HepG2 (cell line): ENCODE data around the gene TGM1. TPM values are rescaled to one million over a fixed set of nuclear protein-coding genes. Genes with fewer than 3 reads are reported as not detected.

Experiments
- ATAC-seq: fragments of 200-7000 bp; cut with Tn5 transposase; 3 replicates; pipeline ENCODE4 v1.9.1; 2020; ENCODE audit warnings: mild to moderate bottlenecking, moderate library complexity
- Bru-seq: library from RNA; stranded (reverse); fragments of 400-500 nt; gene quantifications from one replicate; lab custom pipeline; 2021; lab: Mats Ljungman, UMichigan
- BruChase-seq, 2 experiments: library from RNA; stranded (reverse); fragments of 400-500 nt; gene quantifications; one replicate each; lab custom pipeline; 2021; lab: Mats Ljungman, UMichigan
- BruUV-seq: library from RNA; stranded (reverse); fragments of 400-500 nt; replicated peaks from 2 replicates; lab custom pipeline; 2021; lab: Mats Ljungman, UMichigan
- CTCF ChIA-PET: fragments of 300-600 bp; formaldehyde crosslinking; extraction: SDS; loops from one replicate; lab custom pipeline; 2021; ENCODE audit warnings: low total read pairs, inconsistent platforms, low intra/inter-chr PET ratio; lab: Yijun Ruan, JAX
- POLR2A ChIA-PET: fragments of 350-600 bp; sonication (Branson Sonifier 250); formaldehyde crosslinking; loops from one replicate; lab custom pipeline; 2020; ENCODE audit warnings: antibody characterized with exemption, inconsistent platforms; lab: Yijun Ruan, JAX
- DNase-seq: peaks from one replicate; pipeline ENCODE4 v3.0.0-alpha.2; 2015; ENCODE audit warnings: low spot score
- FAIRE-seq: peaks from 3 replicates; lab custom pipeline; 2011; peaks lifted over from hg19 to GRCh38; lab: Jason Lieb, UNC
- H2AFZ ChIP-seq: one replicate; pipeline ENCODE4 v1.6.1; 2011; ENCODE audit warnings: low read length, inconsistent platforms
- H3K27ac ChIP-seq: fragments of 300-600 bp; 3 replicates; pipeline ENCODE4 v1.8.0; 2011; ENCODE audit warnings: mixed run types, mild to moderate bottlenecking, mixed read lengths, low read length, inconsistent platforms; ENCODE audit not compliant: insufficient read depth; ENCODE audit errors: extremely low read length
- H3K27me3 ChIP-seq, 2 experiments: fragments of 200-600 bp in 1 of 2; 2 replicates in 1 of 2; 3 replicates in 1 of 2; pipeline versions ENCODE4 v1.6.0 to v1.8.0; 2011; ENCODE audit warnings: low read length in 2 of 2, mild to moderate bottlenecking in 2 of 2, moderate library complexity in 2 of 2, inconsistent platforms in 1 of 2; ENCODE audit not compliant: insufficient read depth in 2 of 2, control insufficient read depth in 1 of 2
- H3K36me3 ChIP-seq, 2 experiments: fragments of 200-600 bp in 1 of 2; replicated peaks in 1 of 2; 2 replicates in 1 of 2; 3 replicates in 1 of 2; pipeline versions ENCODE4 v1.5.1 to v1.8.0; 2011; ENCODE audit warnings: low read length in 2 of 2, inconsistent platforms in 1 of 2; ENCODE audit not compliant: insufficient read depth in 2 of 2, control insufficient read depth in 1 of 2
- H3K4me1 ChIP-seq: 2 replicates; pipeline ENCODE4 v1.5.1; 2012; ENCODE audit warnings: low read length, inconsistent platforms; ENCODE audit not compliant: insufficient read depth
- H3K4me2 ChIP-seq: 2 replicates; pipeline ENCODE4 v1.6.0; 2011; ENCODE audit warnings: low read depth, low read length, inconsistent platforms
- H3K4me3 ChIP-seq, 3 experiments: fragments of 200-600 bp in 1 of 3; sonication (generic), shearing (Covaris generic) in 1 of 3; replicated peaks in 1 of 3; 2 replicates each; pipeline ENCODE4 v1.5.1; 2011 to 2016; ENCODE audit warnings: low read length in 3 of 3, inconsistent platforms in 2 of 3, low read depth in 2 of 3, mild to moderate bottlenecking in 2 of 3, control low read depth in 1 of 3, mixed read lengths in 1 of 3; ENCODE audit not compliant: insufficient read depth in 1 of 3
- H3K79me2 ChIP-seq: one replicate; pipeline ENCODE4 v1.6.1; 2011; ENCODE audit warnings: low read length, inconsistent platforms; ENCODE audit not compliant: insufficient read depth
- H3K9ac ChIP-seq: 2 replicates; pipeline ENCODE4 v1.6.0; 2011; ENCODE audit warnings: mild to moderate bottlenecking, low read depth, low read length, inconsistent platforms; ENCODE audit not compliant: insufficient read depth
- H3K9me3 ChIP-seq: 2 replicates; pipeline ENCODE4 v1.5.1; 2012; ENCODE audit warnings: mild to moderate bottlenecking, low read length
- H4K20me1 ChIP-seq: 2 replicates; pipeline ENCODE4 v1.6.0; 2011; ENCODE audit warnings: inconsistent platforms, mild to moderate bottlenecking, low read length, moderate library complexity; ENCODE audit not compliant: insufficient read depth
- AGO2 ChIP-seq: fragments of 200-400 bp; formaldehyde crosslinking; optimal IDR thresholded peaks from 2 replicates; pipeline ENCODE3; 2017; ENCODE audit warnings: mild to moderate bottlenecking, low read depth, low read length, moderate library complexity
- BRD4 ChIP-seq: sonication (generic); formaldehyde crosslinking; IDR thresholded peaks from 2 replicates; pipeline ENCODE4 v1.4.0; 2020; ENCODE audit warnings: missing genetic modification reagents
- EEA1 ChIP-seq: sonication (generic); formaldehyde crosslinking; IDR thresholded peaks from 2 replicates; pipeline ENCODE4 v1.5.1; 2020; ENCODE audit warnings: mild to moderate bottlenecking, missing genetic modification reagents, borderline replicate concordance
- EED ChIP-seq: sonication (generic); formaldehyde crosslinking; IDR thresholded peaks from 2 replicates; pipeline ENCODE4 v1.5.0; 2020; ENCODE audit warnings: mild to moderate bottlenecking, missing genetic modification reagents
- HOXA5 ChIP-seq: sonication (generic); formaldehyde crosslinking; IDR thresholded peaks from 2 replicates; pipeline ENCODE4 v1.4.0; 2020; ENCODE audit warnings: missing genetic modification reagents
- IKZF1 ChIP-seq: fragments of 450-650 bp; IDR thresholded peaks from 2 replicates; pipeline ENCODE4 v1.7.1; 2016
- KAT2B ChIP-seq: fragments of 150-350 bp; IDR thresholded peaks from 2 replicates; pipeline ENCODE4 v1.6.1; 2014; ENCODE audit warnings: low read depth, low read length, borderline replicate concordance
- MEIS1 ChIP-seq: sonication (generic); formaldehyde crosslinking; IDR thresholded peaks from 2 replicates; pipeline ENCODE4 v1.9.0; 2021; ENCODE audit warnings: mild to moderate bottlenecking, missing genetic modification reagents, moderate library complexity, borderline replicate concordance
- MXD3 ChIP-seq: IDR thresholded peaks from 2 replicates; pipeline ENCODE4 v1.6.1; 2016; ENCODE audit warnings: mild to moderate bottlenecking, missing biosample characterization, missing genetic modification reagents
- NR2F6 ChIP-seq, 2 experiments: IDR thresholded peaks; 2 replicates each; pipeline ENCODE4 v1.6.1; 2016; ENCODE audit warnings: antibody characterized with exemption in 1 of 2, mild to moderate bottlenecking in 1 of 2
- THAP11 ChIP-seq: IDR thresholded peaks from 2 replicates; pipeline ENCODE4 v1.6.1; 2016; ENCODE audit warnings: missing biosample characterization, missing genetic modification reagents
- WIZ ChIP-seq: sonication (generic); formaldehyde crosslinking; IDR thresholded peaks from 2 replicates; pipeline ENCODE4 v1.5.1; 2020; ENCODE audit warnings: mild to moderate bottlenecking, missing genetic modification reagents
- ZNF790 ChIP-seq: sonication (generic); formaldehyde crosslinking; IDR thresholded peaks from 2 replicates; pipeline ENCODE4 v1.8.0; 2022; ENCODE audit warnings: missing genetic modification reagents, mild to moderate bottlenecking, borderline replicate concordance
- ZNF883 ChIP-seq: sonication (generic); formaldehyde crosslinking; IDR thresholded peaks from 2 replicates; pipeline ENCODE4 v1.5.1; 2020; ENCODE audit warnings: mild to moderate bottlenecking, missing genetic modification reagents; ENCODE audit errors: not compliant biosample characterization
- WGBS: methylation state at CpG from one replicate; pipeline ENCODE4 v1.1.6; 2017; ENCODE audit warnings: low lambda C conversion rate; 5-methylcytosine and 5-hydroxymethylcytosine counted together
- in situ Hi-C: cut with HindIII; loops from 2 replicates; pipeline ENCODE4 v1.10.0; 2017; ENCODE audit warnings: low pct_unique_long_range_greater_than_20kb; ENCODE audit not compliant: extremely low pct_ligation_motif_present
- intact Hi-C: fragments of 100-400 bp; cut with micrococcal nuclease; formaldehyde crosslinking; loops from one replicate; pipeline ENCODE4 v1.10.0; 2022; ENCODE audit not compliant: unreplicated experiment
- long read RNA-seq, 2 experiments: library from RNA in 1 of 2; library from polyadenylated mRNA in 1 of 2; stranded (forward) in 1 of 2; unstranded in 1 of 2; transcript quantifications; one replicate each; pipeline ENCODE4 v2.0.0, GENCODE V29; 2019 to 2022
- polyA minus RNA-seq, 3 experiments: library from RNA; depleted of rRNA, polyadenylated mRNA; stranded (reverse); fragments of >200 nt; gene quantifications; 2 replicates each; pipeline ENCODE4 v1.2.3, GENCODE V29; 2011; ENCODE audit warnings: low replicate concordance in 1 of 3
- polyA plus RNA-seq, 8 experiments: library from polyadenylated mRNA; depleted of rRNA in 3 of 8; stranded (reverse) in 7 of 8; unstranded in 1 of 8; fragments of >200 nt; fragmentation: Illumina TruSeq in 4 of 8; extraction: Trizol in 4 of 8; gene quantifications; 2 replicates each; pipeline versions ENCODE4 v1.2.1 to v1.2.3, GENCODE V29; 2011 to 2016; ENCODE audit warnings: low read depth in 4 of 8, missing spikeins in 1 of 8, mixed read lengths in 1 of 8; ENCODE audit not compliant: insufficient read depth in 1 of 8
- total RNA-seq, 5 experiments: library from RNA; depleted of rRNA; stranded (reverse); fragments of >200 nt; fragmentation: Illumina TruSeq; extraction: Trizol; gene quantifications; 2 replicates each; pipeline ENCODE4 v1.2.3, GENCODE V29; 2016; ENCODE audit warnings: low read depth in 1 of 5

The TGM1 gene
- total RNA-seq (2016; rRNA removed; fragmentation: Illumina TruSeq; extraction: Trizol), result 1.9 and 3.2 TPM in 2 replicates
- 2.0 and 2.8 TPM in 2 replicates for total RNA-seq (2016; cell fraction: cytosol; rRNA removed; fragmentation: Illumina TruSeq; extraction: Trizol; ENCODE audit: low read depth)
- 0.86 and 4.5 TPM in 2 replicates for total RNA-seq (2016; cell fraction: insoluble cytoplasmic fraction; rRNA removed; fragmentation: Illumina TruSeq; extraction: Trizol)
- total RNA-seq (2016; cell fraction: membrane; rRNA removed; fragmentation: Illumina TruSeq; extraction: Trizol), result 2.8 and 3.2 TPM in 2 replicates
- total RNA-seq (2016; cell fraction: nucleus; rRNA removed; fragmentation: Illumina TruSeq; extraction: Trizol), result 5.9 and 9.4 TPM in 2 replicates
- polyA plus RNA-seq (2011; rRNA removed), result 9.5 and 10.6 TPM in 2 replicates
- polyA plus RNA-seq (2011; cell fraction: cytosol; rRNA removed), result 2.8 and 4.4 TPM in 2 replicates
- 70.4 and 118 TPM in 2 replicates for polyA plus RNA-seq (2011; cell fraction: nucleus; rRNA removed)
- 5.0 and 6.8 TPM in 2 replicates for polyA plus RNA-seq (2012)
- 1.5 and 2.0 TPM in 2 replicates for polyA plus RNA-seq (2016; cell fraction: cytosol; fragmentation: Illumina TruSeq; extraction: Trizol; ENCODE audit: low read depth)
- 1.4 and 1.7 TPM in 2 replicates for polyA plus RNA-seq (2016; cell fraction: insoluble cytoplasmic fraction; fragmentation: Illumina TruSeq; extraction: Trizol; ENCODE audit: low read depth)
- polyA plus RNA-seq (2016; cell fraction: membrane; fragmentation: Illumina TruSeq; extraction: Trizol; ENCODE audit: low read depth), result 1.9 and 2.6 TPM in 2 replicates
- polyA plus RNA-seq (2016; cell fraction: nucleus; fragmentation: Illumina TruSeq; extraction: Trizol; ENCODE audit: insufficient read depth, low read depth), result 19.1 and 23.5 TPM in 2 replicates
- 10.5 and 15.8 TPM in 2 replicates for polyA minus RNA-seq (2011; rRNA and poly(A)+ RNA removed; ENCODE audit: low replicate concordance)
- polyA minus RNA-seq (2011; cell fraction: cytosol; rRNA and poly(A)+ RNA removed), result 1.6 TPM in 1 of 2 replicates, not detected in the other
- 19.0 and 26.3 TPM in 2 replicates for polyA minus RNA-seq (2011; cell fraction: nucleus; rRNA and poly(A)+ RNA removed)
- Bru-seq, nascent RNA, result percentile 48 among the genes with signal in this experiment
- percentile 60 among the genes with signal in this experiment for BruChase-seq, experiment 1, labeled RNA remaining after a 6-hour chase
- percentile 55 among the genes with signal in this experiment for BruChase-seq, experiment 2, labeled RNA remaining after a 2-hour chase
- long read RNA-seq, experiment 1, partial matches to known transcripts, result 1 of 1 reads
- long read RNA-seq, experiment 1, other reads (novel, unspliced or antisense), result 0 of 1 reads
- long read RNA-seq, experiment 2, partial matches to known transcripts, result 2 of 2 reads
- long read RNA-seq, experiment 2, other reads (novel, unspliced or antisense), result 0 of 2 reads

- H3K4me1 ChIP-seq, result peaks cover 13% of the 10 kb centered on the region
- no peak for FAIRE-seq
- no peak within 1 kb of the TSS for H3K4me2 ChIP-seq
- ChIA-PET POLR2A (interaction anchor here (1.0 to 16.5 kb wide), 5 partner anchors 7 to 44 kb away, joined by 3 to 435 read pairs (median 23); partner anchors contain the start of genes CIDEB, DHRS1, NOP9 and RABGGTA), CTCF (no interaction called here)
- DNase-seq, result no peak
- 83% methylated on average over 14 of the region's 14 CpGs for WGBS
- H3K9ac ChIP-seq, result peak within 1 kb of the TSS; percentile 5; the same call in 1 of the 2 replicates
- ATAC-seq, result peak; percentile 1
- H3K27ac ChIP-seq, result no peak within 1 kb of the TSS
- no peaks in the 10 kb centered on the region for H4K20me1 ChIP-seq
- H3K79me2 ChIP-seq, result no peaks in the 10 kb centered on the region
- no peak for TF ChIP-seq WIZ (CRISPR knock-in tag)
- TF ChIP-seq EED (CRISPR knock-in tag), result 0 out of 2 replicates have a peak, but pooled peaks have one; percentile 34
- no peak for TF ChIP-seq HOXA5
- no peak for TF ChIP-seq BRD4
- TF ChIP-seq THAP11 (CRISPR knock-in tag), result no peak
- peak; percentile 51 for TF ChIP-seq AGO2
- no peak for TF ChIP-seq ZNF790 (CRISPR knock-in tag)
- 0 out of 2 replicates have a peak, but pooled peaks have one; percentile 33 for TF ChIP-seq MEIS1 (CRISPR knock-in tag)
- TF ChIP-seq IKZF1, result 0 out of 2 replicates have a peak, but pooled peaks have one; percentile 43
- no peak for TF ChIP-seq NR2F6 (IDR thresholded peaks at IDR 0.05)
- no peak for TF ChIP-seq NR2F6 (CRISPR knock-in tag; IDR thresholded peaks at IDR 0.05)
- 0 out of 2 replicates have a peak, but pooled peaks have one; percentile 67 for TF ChIP-seq EEA1 (CRISPR knock-in tag)
- 0 out of 2 replicates have a peak, but pooled peaks have one; percentile 23 for TF ChIP-seq MXD3 (CRISPR knock-in tag)
- peak; percentile 62 for TF ChIP-seq ZNF883 (CRISPR knock-in tag)
- no peak for TF ChIP-seq KAT2B
- no peaks in the 10 kb centered on the region for H3K27me3 ChIP-seq
- intact Hi-C loops (no loop called here), in situ Hi-C loops (no loop called here)
- H3K36me3 ChIP-seq, result peaks cover 19 to 28% of the 10 kb centered on the region in 2 experiments; a peak in 4 of 5 replicates
- H3K4me3 ChIP-seq, result no peak within 1 kb of the TSS
- H3K9me3 ChIP-seq, result no peaks in the 10 kb centered on the region
- H2AFZ ChIP-seq, result no peak within 1 kb of the TSS
- no TSS peak for BruUV-seq
These were observed at the start of gene TGM1 for GRCh38 chr14:24262821-24263733. TGM1 (minus strand) TSS chr14:24263177; CDS start chr14:24262352, 825 bp downstream.
